ELF-1 (cell line): Measurements from ENCODE around the gene USP36.

Experiments
- DNase-seq: peaks from one replicate; pipeline ENCODE4 v3.0.0-alpha.2; 2016; ENCODE audit warnings: low read depth, low spot score

Gene USP36

DNA sequence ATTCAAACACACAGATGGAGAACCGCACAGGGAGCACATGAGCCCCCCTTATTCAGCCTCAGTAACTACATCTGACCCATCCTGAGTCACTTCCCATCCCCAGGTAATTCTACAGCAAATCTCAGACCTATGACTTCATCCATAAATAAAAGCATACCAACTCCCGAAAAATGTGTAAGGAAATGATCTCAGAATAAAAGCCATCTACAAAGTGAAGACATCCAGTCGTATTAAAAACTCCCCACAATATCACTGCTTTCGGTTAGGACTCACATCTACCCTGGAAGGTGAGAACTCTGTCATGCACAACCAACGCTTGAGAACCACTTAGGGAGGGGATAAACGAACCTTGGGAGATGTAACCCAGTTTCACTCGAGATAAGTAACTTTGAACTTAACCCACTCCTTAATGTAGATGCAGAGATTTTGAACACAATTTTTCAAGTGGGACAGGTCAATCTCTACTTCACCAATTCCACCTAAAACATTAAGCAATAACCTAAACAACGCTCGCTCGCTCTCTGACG lies 1.3 kb downstream of the USP36 start:
- no peak for DNase-seq

- peak; percentile 45 for DNase-seq
Observed at GRCh38 chr17:78838574-78839005, 2.0 kb downstream of the USP36 start.

DNA sequence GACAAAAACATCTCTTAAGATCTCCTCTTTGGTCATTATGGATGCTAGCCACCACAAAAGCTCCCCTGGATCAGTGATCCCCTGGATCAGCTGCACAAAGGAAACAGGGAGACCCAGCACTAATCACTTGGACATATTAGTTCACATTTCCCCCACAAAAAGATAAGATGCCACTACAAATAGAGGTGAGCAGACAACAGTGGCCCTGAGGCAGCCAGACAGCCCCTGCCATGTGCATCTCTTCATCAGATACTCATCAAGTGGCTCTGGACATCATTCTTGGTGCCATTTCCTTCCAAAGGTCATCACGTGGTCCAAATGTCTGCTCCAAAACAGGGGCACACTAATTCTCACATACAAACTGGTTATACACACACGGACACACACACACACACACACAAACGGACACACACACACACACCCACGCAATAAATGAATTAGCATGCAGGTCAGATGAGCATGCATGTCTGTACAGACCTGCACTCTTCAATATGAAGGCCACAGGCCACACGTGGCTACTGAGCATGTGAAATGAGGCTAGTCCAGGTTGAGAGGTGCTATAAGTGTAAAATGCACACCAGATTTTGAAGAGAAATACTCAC lies 4.1 kb downstream of the USP36 start:
- DNase-seq = no peak

DNA sequence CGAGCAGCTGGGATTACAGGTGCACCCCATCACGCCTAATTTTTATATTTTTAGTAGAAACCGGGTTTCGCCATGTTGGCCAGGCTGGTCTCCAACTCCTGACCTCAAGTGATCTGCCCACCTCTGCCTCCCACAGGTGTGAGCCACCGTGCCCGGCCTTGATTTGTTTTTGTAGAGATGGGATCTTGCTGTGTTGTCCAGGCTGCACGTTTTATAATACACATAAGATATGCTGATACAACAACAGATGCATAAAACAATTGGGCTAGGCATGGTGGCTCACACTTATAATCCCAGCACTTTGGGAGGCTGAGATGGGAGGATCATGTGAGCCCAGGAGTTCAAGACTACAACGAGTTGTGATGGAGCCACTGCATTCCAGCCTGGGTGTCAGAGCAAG lies 6.0 kb downstream of the USP36 start:
- DNase-seq = no peak

- DNase-seq = no peak
Observed at GRCh38 chr17:78832541-78832810, 8.1 kb downstream of the USP36 start.

GRCh38 chr17:78831688-78832540 lies 8.7 kb downstream of the USP36 start:
- no peak for DNase-seq

GRCh38 chr17:78829477-78829876 lies 11.1 kb downstream of the USP36 start:
- DNase-seq = no peak

GRCh38 chr17:78828470-78829185 lies 12.0 kb downstream of the USP36 start:
- DNase-seq = peak; percentile 27

- no peak for DNase-seq
Observed at GRCh38 chr17:78826836-78827509, 13.6 kb downstream of the USP36 start.

DNA sequence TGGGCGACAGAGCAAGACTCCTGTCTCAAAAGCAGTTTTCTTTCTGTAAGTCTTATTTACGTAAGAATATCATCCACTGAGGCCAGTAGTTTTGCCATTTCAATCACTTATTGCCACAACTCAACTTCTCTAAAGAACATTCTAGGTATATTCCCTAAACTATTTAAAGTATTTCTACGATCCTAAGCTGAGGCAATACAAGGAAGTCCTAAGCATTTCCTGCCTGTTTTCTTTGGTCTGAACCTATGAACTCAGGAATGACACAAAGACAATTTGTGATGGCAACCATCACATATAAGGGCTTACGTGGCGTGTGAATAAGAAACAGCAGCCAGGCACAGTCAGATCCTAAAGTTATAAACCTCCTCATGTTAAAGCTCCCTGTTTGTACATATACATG lies 14.2 kb downstream of the USP36 start:
- no peak for DNase-seq

GRCh38 chr17:78825696-78826095 lies 14.9 kb downstream of the USP36 start:
- DNase-seq = no peak

GRCh38 chr17:78824240-78824639 lies 16.4 kb downstream of the USP36 start:
- DNase-seq = no peak

DNA sequence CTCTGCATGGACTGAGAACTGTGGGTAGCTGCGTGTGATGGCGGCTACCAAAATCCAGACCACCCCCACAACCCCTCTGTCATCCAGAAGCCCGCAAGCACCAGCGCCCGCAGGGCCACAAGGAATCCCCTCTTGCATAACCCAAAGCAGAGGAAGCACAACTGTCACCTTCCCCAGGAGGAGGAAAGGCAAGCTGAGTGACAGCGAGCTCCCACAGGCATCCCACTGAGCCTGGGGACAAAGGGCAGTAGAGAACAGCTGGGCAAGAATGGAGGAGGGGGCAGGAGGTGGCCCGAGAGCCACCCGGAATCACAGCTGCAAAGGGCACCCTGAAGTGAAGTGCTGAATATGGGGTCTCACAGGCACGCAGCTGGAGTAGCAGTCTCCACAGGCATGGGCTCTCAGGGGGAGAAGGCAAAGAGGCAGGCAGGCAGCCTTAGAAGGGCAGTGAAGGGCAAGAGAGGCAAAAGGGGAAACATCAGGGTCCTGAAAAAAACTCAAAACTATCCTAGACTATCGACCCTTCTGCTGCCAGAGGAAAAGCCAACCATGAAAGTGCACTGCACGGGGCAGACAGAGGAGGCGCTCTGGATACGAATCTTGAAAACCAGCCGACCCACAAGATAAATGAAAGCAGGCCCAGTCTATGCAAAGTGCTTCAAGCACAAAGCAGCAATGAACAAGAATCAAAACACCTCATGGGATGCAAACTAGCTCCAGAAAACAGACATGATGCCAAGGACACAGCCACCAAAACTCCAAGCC lies 17.1 kb downstream of the USP36 start:
- no peak for DNase-seq

DNA sequence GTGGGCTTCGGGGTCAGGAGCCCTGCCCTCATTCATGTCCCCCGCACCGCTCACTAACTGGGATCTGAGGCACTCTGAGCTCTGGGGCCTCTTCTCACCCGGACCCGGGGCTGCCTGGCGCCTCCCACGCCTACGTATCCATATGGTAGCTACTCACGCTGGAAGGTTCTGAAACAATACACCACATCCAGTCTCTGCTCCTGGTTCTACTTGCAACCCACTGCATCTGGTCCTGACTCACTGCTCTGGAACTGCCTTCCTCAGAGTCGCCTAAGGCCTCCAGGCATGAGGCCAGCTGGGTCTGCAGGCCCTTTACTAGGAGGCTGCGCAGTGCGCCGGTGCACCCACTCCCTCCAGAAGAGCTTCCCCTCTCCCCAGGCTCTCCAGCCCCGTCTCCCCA lies 18.1 kb downstream of the USP36 start:
- no peak for DNase-seq

- no peak for DNase-seq
Observed at GRCh38 chr17:78821961-78822360, 18.7 kb downstream of the USP36 start.

- DNase-seq = no peak
Observed at GRCh38 chr17:78820841-78821240, 19.8 kb downstream of the USP36 start.

- DNase-seq = no peak
Observed at GRCh38 chr17:78819806-78820792, 20.5 kb downstream of the USP36 start.

- DNase-seq = no peak
Observed at GRCh38 chr17:78819402-78819801, 21.2 kb downstream of the USP36 start.

DNA sequence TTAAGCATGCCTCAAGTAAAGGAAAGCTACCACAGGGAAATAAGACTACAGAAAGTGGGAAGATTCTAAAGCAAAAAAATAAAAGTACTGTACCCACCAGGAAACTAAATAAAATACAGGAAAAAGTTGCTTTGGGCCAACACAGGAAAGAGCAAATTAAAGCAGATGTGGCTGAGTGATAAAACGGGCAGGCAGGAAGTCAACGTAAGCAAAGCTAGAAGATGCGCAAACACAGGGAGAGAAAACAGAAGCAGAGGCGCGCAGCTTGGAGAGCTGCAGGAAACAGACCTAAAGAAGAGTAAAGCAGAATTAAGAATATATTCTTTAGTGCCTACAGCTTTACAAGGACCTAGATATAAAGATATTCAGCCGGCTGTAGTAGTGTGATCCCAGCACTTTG lies 21.7 kb downstream of the USP36 start:
- no peak for DNase-seq
